K562 (cell line): ENCODE data around the gene CNPY3. TPM values are rescaled to one million over a fixed set of nuclear protein-coding genes. Genes with fewer than 3 reads are reported as not detected.
A peak's percentile ranks its signal among the peaks of the same experiment; 100 is the strongest.

Experiments used
- ELF4 ChIP-seq: fragments of 450-650 bp; formaldehyde crosslinking; IDR thresholded peaks from 2 replicates; pipeline ENCODE4 v1.4.0; 2022; ENCODE audit warnings: missing genetic modification characterization
- EP400 ChIP-seq: fragments of 450-650 bp; IDR thresholded peaks from 2 replicates; pipeline ENCODE4 v1.6.1; 2017; ENCODE audit warnings: antibody characterized with exemption, mild to moderate bottlenecking, moderate library complexity
- FOSL1 ChIP-seq: fragments of 200-800 bp; sonication (Bioruptor generic); conservative IDR thresholded peaks from 2 replicates; pipeline ENCODE4 v1.6.1; 2016; ENCODE audit warnings: missing genetic modification characterization, missing compliant biosample characterization
- KDM5B ChIP-seq: fragments of 200-600 bp; sonication (generic); IDR thresholded peaks from 2 replicates; pipeline ENCODE4 v1.6.1; 2012; ENCODE audit warnings: low read depth, mild to moderate bottlenecking, moderate library complexity, low read length, control low read depth, inconsistent platforms; ENCODE audit not compliant: insufficient replicate concordance
- MYC ChIP-seq, 2 experiments: fragments of 250-450 bp in 1 of 2; sonication (Bioruptor Pico) in 1 of 2; IDR thresholded peaks; 2 replicates each; pipeline versions ENCODE4 v1.5.1 to v1.6.1; 2012 to 2021; ENCODE audit warnings: low read depth in 2 of 2, borderline replicate concordance in 1 of 2, improper control_type of control experiment in 1 of 2, low read length in 1 of 2, mild to moderate bottlenecking in 1 of 2, moderate library complexity in 1 of 2
- NELFE ChIP-seq: IDR thresholded peaks from 2 replicates; pipeline ENCODE4 v1.6.1; 2011; ENCODE audit warnings: mild to moderate bottlenecking; ENCODE audit not compliant: insufficient read depth, insufficient read length
- ZEB2 ChIP-seq: fragments of 450-650 bp; IDR thresholded peaks from 2 replicates; pipeline ENCODE4 v1.6.1; 2016
- ZNF253 ChIP-seq: fragments of 250-450 bp; sonication (Bioruptor Pico); conservative IDR thresholded peaks from 2 replicates; pipeline ENCODE4 v1.6.1; 2021; ENCODE audit warnings: mild to moderate bottlenecking
- polyA plus RNA-seq, 8 experiments: library from polyadenylated mRNA; depleted of rRNA in 4 of 8; stranded (reverse) in 5 of 8; unstranded in 3 of 8; fragments of >200 nt; fragmentation: Nextera tagmentation in 2 of 8; fragmentation: Illumina TruSeq in 1 of 8; extraction: Ambion mirVana in 2 of 8; extraction: Trizol in 1 of 8; gene quantifications; 2 replicates each; pipeline versions ENCODE4 v1.2.1 to v1.2.3, GENCODE V29; 2011 to 2014; ENCODE audit warnings: inconsistent platforms in 1 of 8, missing spikeins in 1 of 8
- total RNA-seq, 7 experiments: library from RNA; depleted of rRNA in 6 of 7; stranded (reverse); fragments of >200 nt in 6 of 7; fragmentation: Illumina TruSeq in 2 of 7; extraction: Trizol in 2 of 7; gene quantifications; 2 replicates each; pipeline versions ENCODE4 v1.2.1 to v1.2.3, GENCODE V29; 2011 to 2021; ENCODE audit warnings: low replicate concordance in 1 of 7
- TF ChIP-seq, protein P1 (sequence below), 2 experiments: fragments of 450-650 bp in 1 of 2; sonication (generic) in 1 of 2; formaldehyde crosslinking; conservative IDR thresholded peaks; 2 replicates each; pipeline versions ENCODE4 v1.4.0 to v1.8.1; 2020 to 2022; ENCODE audit warnings: mild to moderate bottlenecking in 1 of 2, missing genetic modification reagents in 1 of 2
- TF ChIP-seq, protein P2 (sequence below): sonication (generic); formaldehyde crosslinking; IDR thresholded peaks from 2 replicates; pipeline ENCODE4 v1.8.0; 2022; ENCODE audit warnings: mild to moderate bottlenecking, missing genetic modification reagents

The CNPY3 gene
- total and polyA plus RNA-seq, 9 of the 15 experiments (the other 6 are each of a cell fraction or from before 2014, with no cell fraction given), result 2.4 to 37.4 (median 21.2) TPM

DNA sequence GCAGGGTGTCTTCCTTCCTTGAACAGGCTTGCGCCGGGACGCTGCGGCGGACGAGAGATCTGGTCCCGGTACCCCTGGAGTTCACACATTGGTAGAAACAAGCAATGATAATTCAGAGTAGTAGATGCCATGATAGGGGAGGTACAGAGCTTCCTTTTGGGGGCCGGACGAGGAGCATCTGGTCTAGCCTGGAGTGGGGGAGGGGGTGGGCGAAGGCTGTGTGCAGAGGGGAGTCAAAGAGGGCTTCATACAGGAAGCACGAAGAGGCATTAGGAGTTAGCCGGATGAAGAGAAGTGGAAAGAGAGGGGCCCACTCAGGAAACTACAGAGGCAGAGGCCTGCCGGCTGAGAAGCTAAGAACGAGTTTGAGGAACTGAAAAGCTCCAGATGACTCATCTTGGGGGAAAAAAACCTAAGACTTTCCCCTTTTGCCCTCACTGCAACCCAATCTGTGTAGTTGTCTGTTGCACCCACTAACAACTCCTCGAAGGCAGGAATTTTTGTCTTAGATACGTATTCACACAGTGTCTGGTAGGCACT lies 611 bp downstream of the CNPY3 start (continued):
- TF ChIP-seq, protein P1, sequence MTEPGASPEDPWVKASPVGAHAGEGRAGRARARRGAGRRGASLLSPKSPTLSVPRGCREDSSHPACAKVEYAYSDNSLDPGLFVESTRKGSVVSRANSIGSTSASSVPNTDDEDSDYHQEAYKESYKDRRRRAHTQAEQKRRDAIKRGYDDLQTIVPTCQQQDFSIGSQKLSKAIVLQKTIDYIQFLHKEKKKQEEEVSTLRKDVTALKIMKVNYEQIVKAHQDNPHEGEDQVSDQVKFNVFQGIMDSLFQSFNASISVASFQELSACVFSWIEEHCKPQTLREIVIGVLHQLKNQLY (CRISPR knock-in tag; conservative IDR thresholded peaks at IDR 0.05), result 0 out of 4 replicates have a peak, but pooled peaks of 1 of the 2 experiments have one; percentile 8
- TF ChIP-seq EP400 (no peak), ZNF253 (no peak), ZEB2 (0 out of 2 replicates have a peak, but pooled peaks have one; percentile 13), MYC (IDR thresholded peaks at IDR 0.05; ENCODE audit: low read depth, low read length) (no peak), MYC (CRISPR knock-in tag; IDR thresholded peaks at IDR 0.05; ENCODE audit: borderline replicate concordance, low read depth) (no peak), ELF4 (CRISPR knock-in tag) (no peak), KDM5B (peak; percentile 60), FOSL1 (tag) (peak; percentile 94), NELFE (no peak)
- TF ChIP-seq, protein P2, sequence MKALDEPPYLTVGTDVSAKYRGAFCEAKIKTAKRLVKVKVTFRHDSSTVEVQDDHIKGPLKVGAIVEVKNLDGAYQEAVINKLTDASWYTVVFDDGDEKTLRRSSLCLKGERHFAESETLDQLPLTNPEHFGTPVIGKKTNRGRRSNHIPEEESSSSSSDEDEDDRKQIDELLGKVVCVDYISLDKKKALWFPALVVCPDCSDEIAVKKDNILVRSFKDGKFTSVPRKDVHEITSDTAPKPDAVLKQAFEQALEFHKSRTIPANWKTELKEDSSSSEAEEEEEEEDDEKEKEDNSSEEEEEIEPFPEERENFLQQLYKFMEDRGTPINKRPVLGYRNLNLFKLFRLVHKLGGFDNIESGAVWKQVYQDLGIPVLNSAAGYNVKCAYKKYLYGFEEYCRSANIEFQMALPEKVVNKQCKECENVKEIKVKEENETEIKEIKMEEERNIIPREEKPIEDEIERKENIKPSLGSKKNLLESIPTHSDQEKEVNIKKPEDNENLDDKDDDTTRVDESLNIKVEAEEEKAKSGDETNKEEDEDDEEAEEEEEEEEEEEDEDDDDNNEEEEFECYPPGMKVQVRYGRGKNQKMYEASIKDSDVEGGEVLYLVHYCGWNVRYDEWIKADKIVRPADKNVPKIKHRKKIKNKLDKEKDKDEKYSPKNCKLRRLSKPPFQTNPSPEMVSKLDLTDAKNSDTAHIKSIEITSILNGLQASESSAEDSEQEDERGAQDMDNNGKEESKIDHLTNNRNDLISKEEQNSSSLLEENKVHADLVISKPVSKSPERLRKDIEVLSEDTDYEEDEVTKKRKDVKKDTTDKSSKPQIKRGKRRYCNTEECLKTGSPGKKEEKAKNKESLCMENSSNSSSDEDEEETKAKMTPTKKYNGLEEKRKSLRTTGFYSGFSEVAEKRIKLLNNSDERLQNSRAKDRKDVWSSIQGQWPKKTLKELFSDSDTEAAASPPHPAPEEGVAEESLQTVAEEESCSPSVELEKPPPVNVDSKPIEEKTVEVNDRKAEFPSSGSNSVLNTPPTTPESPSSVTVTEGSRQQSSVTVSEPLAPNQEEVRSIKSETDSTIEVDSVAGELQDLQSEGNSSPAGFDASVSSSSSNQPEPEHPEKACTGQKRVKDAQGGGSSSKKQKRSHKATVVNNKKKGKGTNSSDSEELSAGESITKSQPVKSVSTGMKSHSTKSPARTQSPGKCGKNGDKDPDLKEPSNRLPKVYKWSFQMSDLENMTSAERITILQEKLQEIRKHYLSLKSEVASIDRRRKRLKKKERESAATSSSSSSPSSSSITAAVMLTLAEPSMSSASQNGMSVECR, result peak; percentile 4; the same call in 1 of the 2 replicates
